HCT116 (cell line): Measurements from ENCODE around the gene FOSB. TPM values are rescaled to one million over a fixed set of nuclear protein-coding genes. Genes with fewer than 3 reads are reported as not detected.

Experiments used
- ATAC-seq: fragments of 200-7000 bp; cut with Tn5 transposase; 2 replicates; pipeline ENCODE4 v1.9.1; 2020; ENCODE audit warnings: mild to moderate bottlenecking, moderate library complexity
- BruUV-seq: library from RNA; stranded (reverse); fragments of 400-500 nt; replicated peaks from 2 replicates; lab custom pipeline; 2021; lab: Mats Ljungman, UMichigan
- CTCF ChIA-PET: fragments of 300-600 bp; sonication (Branson Sonifier 250); formaldehyde crosslinking; loops from one replicate; lab custom pipeline; 2021; ENCODE audit warnings: antibody characterized with exemption; lab: Charles Lee
- POLR2A ChIA-PET: fragments of 300-600, 350-600 bp; sonication (Branson Sonifier 250); formaldehyde crosslinking; loops from one replicate; lab custom pipeline; 2021; ENCODE audit warnings: antibody characterized with exemption; lab: Charles Lee
- RAD21 ChIA-PET, 2 experiments: fragments of 300-600 bp; sonication (Branson Sonifier 250); formaldehyde crosslinking; loops; one replicate each; lab custom pipeline; 2023; ENCODE audit warnings: low total read pairs in 2 of 2; ENCODE audit not compliant: uncharacterized antibody in 2 of 2, unreplicated experiment in 2 of 2, low non-redundant PET in 1 of 2; lab: Charles Lee
- DNase-seq: peaks from one replicate; pipeline ENCODE4 v3.0.0-alpha.2; 2010; ENCODE audit warnings: low read depth, low spot score
- H2AFZ ChIP-seq: fragments of 200-600 bp; shearing (Covaris generic), sonication (generic); 2 replicates; pipeline ENCODE4 v1.6.1; 2017; ENCODE audit warnings: low read depth, mixed run types, mixed read lengths, antibody characterized with exemption, low read length; ENCODE audit not compliant: poor library complexity, severe bottlenecking
- H3K27ac ChIP-seq: 2 replicates; pipeline ENCODE4 v1.5.1; 2012; ENCODE audit warnings: low read depth, low read length
- H3K27me3 ChIP-seq: fragments of 200-600 bp; sonication (generic); 2 replicates; pipeline ENCODE4 v1.6.1; 2016; ENCODE audit warnings: mixed run types, low read length, mixed read lengths; ENCODE audit not compliant: insufficient read depth
- H3K36me3 ChIP-seq, 2 experiments: fragments of 200-500 bp in 1 of 2; fragments of 200-600 bp in 1 of 2; sonication (Bioruptor generic) in 1 of 2; sonication (generic) in 1 of 2; 2 replicates each; pipeline versions ENCODE4 v1.5.1 to v1.6.1; 2014 to 2016; ENCODE audit warnings: low read length in 2 of 2, inconsistent platforms in 1 of 2, mixed read lengths in 1 of 2, mixed run types in 1 of 2; ENCODE audit not compliant: insufficient read depth in 2 of 2, control insufficient read depth in 1 of 2
- H3K4me1 ChIP-seq, 2 experiments: fragments of 200-600 bp in 1 of 2; sonication (generic) in 1 of 2; 2 replicates each; pipeline versions ENCODE4 v1.5.1 to v1.6.1; 2012 to 2017; ENCODE audit warnings: low read length in 2 of 2, inconsistent platforms in 1 of 2, mild to moderate bottlenecking in 1 of 2, mixed read lengths in 1 of 2, mixed run types in 1 of 2, moderate library complexity in 1 of 2; ENCODE audit not compliant: insufficient read depth in 2 of 2, control insufficient read depth in 1 of 2
- H3K4me2 ChIP-seq: fragments of 200-600 bp; sonication (generic); 2 replicates; pipeline ENCODE4 v1.6.1; 2017; ENCODE audit warnings: mixed run types, low read length, mixed read lengths
- H3K4me3 ChIP-seq, 2 experiments: fragments of 200-600 bp in 1 of 2; sonication (generic) in 1 of 2; replicated peaks in 1 of 2; 2 replicates each; pipeline ENCODE4 v1.5.1; 2011 to 2016; ENCODE audit warnings: low read length in 2 of 2, control low read depth in 1 of 2, low read depth in 1 of 2, mild to moderate bottlenecking in 1 of 2, mixed read lengths in 1 of 2, mixed run types in 1 of 2
- H3K79me2 ChIP-seq: fragments of 200-600 bp; sonication (generic); 2 replicates; pipeline ENCODE4 v1.6.1; 2017; ENCODE audit warnings: mild to moderate bottlenecking, mixed run types, low read length, moderate library complexity, mixed read lengths; ENCODE audit not compliant: insufficient read depth
- H3K9ac ChIP-seq: fragments of 200-600 bp; sonication (generic); 2 replicates; pipeline ENCODE4 v1.6.1; 2016; ENCODE audit warnings: low read length, mixed read lengths
- H3K9me2 ChIP-seq: fragments of 200-600 bp; sonication (generic), shearing (Covaris generic); 2 replicates; pipeline ENCODE4 v1.6.1; 2017; ENCODE audit warnings: mixed run types, mild to moderate bottlenecking, moderate library complexity; ENCODE audit not compliant: insufficient read depth
- H3K9me3 ChIP-seq, 2 experiments: fragments of 200-500 bp in 1 of 2; fragments of 200-600 bp in 1 of 2; sonication (Bioruptor generic) in 1 of 2; sonication (generic) in 1 of 2; 2 replicates each; pipeline ENCODE4 v1.6.1; 2014 to 2017; ENCODE audit warnings: low read length in 2 of 2, mixed read lengths in 2 of 2, inconsistent platforms in 1 of 2, low read depth in 1 of 2, mild to moderate bottlenecking in 1 of 2, mixed run types in 1 of 2, moderate library complexity in 1 of 2; ENCODE audit not compliant: control insufficient read depth in 1 of 2, insufficient read depth in 1 of 2
- H4K20me1 ChIP-seq: fragments of 200-600 bp; sonication (generic), shearing (Covaris generic); 2 replicates; pipeline ENCODE4 v1.6.1; 2017; ENCODE audit warnings: mixed run types, mild to moderate bottlenecking, moderate library complexity; ENCODE audit not compliant: insufficient read depth
- EGR1 ChIP-seq: IDR thresholded peaks from 2 replicates; pipeline ENCODE4 v1.6.1; 2012; ENCODE audit warnings: low read depth
- ELF1 ChIP-seq: IDR thresholded peaks from 2 replicates; pipeline ENCODE4 v1.6.1; 2012; ENCODE audit warnings: low read depth, borderline replicate concordance
- EZH2phosphoT487 ChIP-seq: fragments of 200-600 bp; IDR thresholded peaks from 2 replicates; pipeline ENCODE4 v1.6.1; 2018; ENCODE audit warnings: antibody characterized with exemption, borderline replicate concordance
- JUND ChIP-seq: IDR thresholded peaks from 2 replicates; pipeline ENCODE4 v1.6.1; 2012
- RAD21 ChIP-seq: IDR thresholded peaks from 2 replicates; pipeline ENCODE4 v1.6.1; 2012; ENCODE audit warnings: low read depth, mild to moderate bottlenecking
- TCF7L2 ChIP-seq: IDR thresholded peaks from 2 replicates; pipeline ENCODE4 v1.7.0; 2011; ENCODE audit warnings: borderline replicate concordance, inconsistent platforms; ENCODE audit not compliant: insufficient read depth, insufficient read length; ENCODE audit errors: extremely low read depth
- YY1 ChIP-seq: IDR thresholded peaks from 2 replicates; pipeline ENCODE4 v1.6.1; 2011; ENCODE audit warnings: low read length, low read depth, moderate library complexity, mild to moderate bottlenecking; ENCODE audit not compliant: insufficient replicate concordance; ENCODE audit errors: extremely low read depth
- intact Hi-C: fragments of 100-400 bp; cut with micrococcal nuclease; formaldehyde crosslinking; loops from 2 replicates; pipeline ENCODE4 v1.10.0; 2022
- total RNA-seq: library from RNA; stranded (reverse); gene quantifications from one replicate; pipeline ENCODE4 v1.2.1, GENCODE V29; 2021; ENCODE audit not compliant: unreplicated experiment
- TF ChIP-seq, protein P1 (sequence below), 3 experiments: fragments of 200-600 bp in 1 of 3; sonication (generic) in 1 of 3; IDR thresholded peaks in 2 of 3; conservative IDR thresholded peaks in 1 of 3; 2 replicates each; pipeline ENCODE4 v1.5.1; 2012 to 2017; ENCODE audit warnings: low read depth in 2 of 3, low read length in 2 of 3, antibody characterized with exemption in 1 of 3, borderline replicate concordance in 1 of 3, control low read depth in 1 of 3, mild to moderate bottlenecking in 1 of 3, mixed read lengths in 1 of 3, mixed run types in 1 of 3, moderate library complexity in 1 of 3; ENCODE audit not compliant: insufficient read depth in 1 of 3
- TF ChIP-seq, protein P2 (sequence below): IDR thresholded peaks from 2 replicates; pipeline ENCODE4 v1.6.1; 2011; ENCODE audit warnings: mild to moderate bottlenecking, low read length, moderate library complexity; ENCODE audit not compliant: insufficient replicate concordance; ENCODE audit errors: extremely low read depth

The FOSB gene
- total RNA-seq, 1 experiment from 2014 or later, result 12.6 TPM

GRCh38 chr19:45501730-45502014, 33.9 kb downstream of the FOSB start:
- BruUV-seq, result no TSS peak

More at GRCh38 chr19:45501730-45502014, 33.9 kb downstream of the FOSB start:
- intact Hi-C loops, result no loop called here
- Histone ChIP-seq H3K9me3 (no peaks in the 10 kb centered on the region), H3K9ac (no peak overlapping the region), H3K27me3 (no peaks in the 10 kb centered on the region), H2AFZ (no peak overlapping the region), H3K27ac (no peak overlapping the region), H3K79me2 (no peaks in the 10 kb centered on the region), H4K20me1 (no peaks in the 10 kb centered on the region), H3K4me2 (no peak overlapping the region), H3K36me3 (no peaks in the 10 kb centered on the region), H3K4me3 (no peak overlapping the region), H3K4me1 (peaks cover 29 to 41% of the 10 kb centered on the region in 2 experiments; a peak in 3 of 4 replicates), H3K9me2 (no peaks in the 10 kb centered on the region)
- CTCF ChIA-PET, result no interaction called here
- POLR2A ChIA-PET, result no interaction called here
- DNase-seq (no peak), ATAC-seq (no peak)
- RAD21 ChIA-PET, result no interaction called here
- TF ChIP-seq EZH2phosphoT487 (no peak), JUND (no peak), TCF7L2 (no peak), ELF1 (no peak), EGR1 (no peak), RAD21 (no peak), YY1 (no peak)
- TF ChIP-seq, protein P1, sequence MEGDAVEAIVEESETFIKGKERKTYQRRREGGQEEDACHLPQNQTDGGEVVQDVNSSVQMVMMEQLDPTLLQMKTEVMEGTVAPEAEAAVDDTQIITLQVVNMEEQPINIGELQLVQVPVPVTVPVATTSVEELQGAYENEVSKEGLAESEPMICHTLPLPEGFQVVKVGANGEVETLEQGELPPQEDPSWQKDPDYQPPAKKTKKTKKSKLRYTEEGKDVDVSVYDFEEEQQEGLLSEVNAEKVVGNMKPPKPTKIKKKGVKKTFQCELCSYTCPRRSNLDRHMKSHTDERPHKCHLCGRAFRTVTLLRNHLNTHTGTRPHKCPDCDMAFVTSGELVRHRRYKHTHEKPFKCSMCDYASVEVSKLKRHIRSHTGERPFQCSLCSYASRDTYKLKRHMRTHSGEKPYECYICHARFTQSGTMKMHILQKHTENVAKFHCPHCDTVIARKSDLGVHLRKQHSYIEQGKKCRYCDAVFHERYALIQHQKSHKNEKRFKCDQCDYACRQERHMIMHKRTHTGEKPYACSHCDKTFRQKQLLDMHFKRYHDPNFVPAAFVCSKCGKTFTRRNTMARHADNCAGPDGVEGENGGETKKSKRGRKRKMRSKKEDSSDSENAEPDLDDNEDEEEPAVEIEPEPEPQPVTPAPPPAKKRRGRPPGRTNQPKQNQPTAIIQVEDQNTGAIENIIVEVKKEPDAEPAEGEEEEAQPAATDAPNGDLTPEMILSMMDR (IDR thresholded peaks at IDR 0.05 in 2 of 3, conservative IDR thresholded peaks at IDR 0.05 in 1 of 3; ENCODE audit: borderline replicate concordance in 1 of 3, insufficient read depth in 1 of 3, low read depth in 2 of 3, low read length in 2 of 3), result no peak
- TF ChIP-seq, protein P2, sequence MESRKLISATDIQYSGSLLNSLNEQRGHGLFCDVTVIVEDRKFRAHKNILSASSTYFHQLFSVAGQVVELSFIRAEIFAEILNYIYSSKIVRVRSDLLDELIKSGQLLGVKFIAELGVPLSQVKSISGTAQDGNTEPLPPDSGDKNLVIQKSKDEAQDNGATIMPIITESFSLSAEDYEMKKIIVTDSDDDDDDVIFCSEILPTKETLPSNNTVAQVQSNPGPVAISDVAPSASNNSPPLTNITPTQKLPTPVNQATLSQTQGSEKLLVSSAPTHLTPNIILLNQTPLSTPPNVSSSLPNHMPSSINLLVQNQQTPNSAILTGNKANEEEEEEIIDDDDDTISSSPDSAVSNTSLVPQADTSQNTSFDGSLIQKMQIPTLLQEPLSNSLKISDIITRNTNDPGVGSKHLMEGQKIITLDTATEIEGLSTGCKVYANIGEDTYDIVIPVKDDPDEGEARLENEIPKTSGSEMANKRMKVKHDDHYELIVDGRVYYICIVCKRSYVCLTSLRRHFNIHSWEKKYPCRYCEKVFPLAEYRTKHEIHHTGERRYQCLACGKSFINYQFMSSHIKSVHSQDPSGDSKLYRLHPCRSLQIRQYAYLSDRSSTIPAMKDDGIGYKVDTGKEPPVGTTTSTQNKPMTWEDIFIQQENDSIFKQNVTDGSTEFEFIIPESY, result no peak
